ENCODE measurements around the gene CUL2. TPM values are rescaled to one million over a fixed set of nuclear protein-coding genes. Genes with fewer than 3 reads are reported as not detected.

The CUL2 gene
- total and polyA plus RNA-seq, 2 experiments from 2014 or later = 17.2 to 38.3 TPM

GRCh38 chr10:35056686-35057085 lies 33.5 kb downstream of the CUL2 start:
- DNase-seq (ENCODE audit: low spot score) (no peak), ATAC-seq (no peak)
- no peak overlapping the region for H3K4me3 ChIP-seq
- H3K27ac ChIP-seq (ENCODE audit: low read depth) = no peak overlapping the region
- Mint-ChIP-seq H3K27me3 (ENCODE audit: insufficient read depth, low read depth, poor library complexity) (no peaks in the 10 kb centered on the region), H3K4me1 (peaks cover 13% of the 10 kb centered on the region; the same call in 2 of the 3 replicates), H3K9me3 (no peaks in the 10 kb centered on the region), H3K36me3 (ENCODE audit: low read depth) (peaks cover 9% of the 10 kb centered on the region), H3K4me3 (no peak overlapping the region), H3K27ac (no peak overlapping the region)
- H3F3A ChIP-seq (replicated peaks; ENCODE audit: low read depth) = no peaks in the 10 kb centered on the region
- TF ChIP-seq POLR2AphosphoS5 (IDR thresholded peaks at IDR 0.05; ENCODE audit: low read depth) (no peak), JUNB (IDR thresholded peaks at IDR 0.05; ENCODE audit: unreplicated experiment) (no peak), ZNF114 (CRISPR knock-in tag; IDR thresholded peaks at IDR 0.05) (no peak), EZH2phosphoT487 (IDR thresholded peaks at IDR 0.05; ENCODE audit: unreplicated experiment) (no peak), STAT1 (IDR thresholded peaks at IDR 0.05; ENCODE audit: unreplicated experiment) (no peak), NANOG (IDR thresholded peaks at IDR 0.05; ENCODE audit: borderline replicate concordance) (no peak), ZNF331 (CRISPR knock-in tag; IDR thresholded peaks at IDR 0.05; ENCODE audit: low read depth) (no peak), EZH2 (IDR thresholded peaks at IDR 0.05; ENCODE audit: low read depth, unreplicated experiment) (no peak)
- TF ChIP-seq, protein P1, sequence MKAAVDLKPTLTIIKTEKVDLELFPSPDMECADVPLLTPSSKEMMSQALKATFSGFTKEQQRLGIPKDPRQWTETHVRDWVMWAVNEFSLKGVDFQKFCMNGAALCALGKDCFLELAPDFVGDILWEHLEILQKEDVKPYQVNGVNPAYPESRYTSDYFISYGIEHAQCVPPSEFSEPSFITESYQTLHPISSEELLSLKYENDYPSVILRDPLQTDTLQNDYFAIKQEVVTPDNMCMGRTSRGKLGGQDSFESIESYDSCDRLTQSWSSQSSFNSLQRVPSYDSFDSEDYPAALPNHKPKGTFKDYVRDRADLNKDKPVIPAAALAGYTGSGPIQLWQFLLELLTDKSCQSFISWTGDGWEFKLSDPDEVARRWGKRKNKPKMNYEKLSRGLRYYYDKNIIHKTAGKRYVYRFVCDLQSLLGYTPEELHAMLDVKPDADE (IDR thresholded peaks at IDR 0.05) = no peak
- TF ChIP-seq, protein P2, sequence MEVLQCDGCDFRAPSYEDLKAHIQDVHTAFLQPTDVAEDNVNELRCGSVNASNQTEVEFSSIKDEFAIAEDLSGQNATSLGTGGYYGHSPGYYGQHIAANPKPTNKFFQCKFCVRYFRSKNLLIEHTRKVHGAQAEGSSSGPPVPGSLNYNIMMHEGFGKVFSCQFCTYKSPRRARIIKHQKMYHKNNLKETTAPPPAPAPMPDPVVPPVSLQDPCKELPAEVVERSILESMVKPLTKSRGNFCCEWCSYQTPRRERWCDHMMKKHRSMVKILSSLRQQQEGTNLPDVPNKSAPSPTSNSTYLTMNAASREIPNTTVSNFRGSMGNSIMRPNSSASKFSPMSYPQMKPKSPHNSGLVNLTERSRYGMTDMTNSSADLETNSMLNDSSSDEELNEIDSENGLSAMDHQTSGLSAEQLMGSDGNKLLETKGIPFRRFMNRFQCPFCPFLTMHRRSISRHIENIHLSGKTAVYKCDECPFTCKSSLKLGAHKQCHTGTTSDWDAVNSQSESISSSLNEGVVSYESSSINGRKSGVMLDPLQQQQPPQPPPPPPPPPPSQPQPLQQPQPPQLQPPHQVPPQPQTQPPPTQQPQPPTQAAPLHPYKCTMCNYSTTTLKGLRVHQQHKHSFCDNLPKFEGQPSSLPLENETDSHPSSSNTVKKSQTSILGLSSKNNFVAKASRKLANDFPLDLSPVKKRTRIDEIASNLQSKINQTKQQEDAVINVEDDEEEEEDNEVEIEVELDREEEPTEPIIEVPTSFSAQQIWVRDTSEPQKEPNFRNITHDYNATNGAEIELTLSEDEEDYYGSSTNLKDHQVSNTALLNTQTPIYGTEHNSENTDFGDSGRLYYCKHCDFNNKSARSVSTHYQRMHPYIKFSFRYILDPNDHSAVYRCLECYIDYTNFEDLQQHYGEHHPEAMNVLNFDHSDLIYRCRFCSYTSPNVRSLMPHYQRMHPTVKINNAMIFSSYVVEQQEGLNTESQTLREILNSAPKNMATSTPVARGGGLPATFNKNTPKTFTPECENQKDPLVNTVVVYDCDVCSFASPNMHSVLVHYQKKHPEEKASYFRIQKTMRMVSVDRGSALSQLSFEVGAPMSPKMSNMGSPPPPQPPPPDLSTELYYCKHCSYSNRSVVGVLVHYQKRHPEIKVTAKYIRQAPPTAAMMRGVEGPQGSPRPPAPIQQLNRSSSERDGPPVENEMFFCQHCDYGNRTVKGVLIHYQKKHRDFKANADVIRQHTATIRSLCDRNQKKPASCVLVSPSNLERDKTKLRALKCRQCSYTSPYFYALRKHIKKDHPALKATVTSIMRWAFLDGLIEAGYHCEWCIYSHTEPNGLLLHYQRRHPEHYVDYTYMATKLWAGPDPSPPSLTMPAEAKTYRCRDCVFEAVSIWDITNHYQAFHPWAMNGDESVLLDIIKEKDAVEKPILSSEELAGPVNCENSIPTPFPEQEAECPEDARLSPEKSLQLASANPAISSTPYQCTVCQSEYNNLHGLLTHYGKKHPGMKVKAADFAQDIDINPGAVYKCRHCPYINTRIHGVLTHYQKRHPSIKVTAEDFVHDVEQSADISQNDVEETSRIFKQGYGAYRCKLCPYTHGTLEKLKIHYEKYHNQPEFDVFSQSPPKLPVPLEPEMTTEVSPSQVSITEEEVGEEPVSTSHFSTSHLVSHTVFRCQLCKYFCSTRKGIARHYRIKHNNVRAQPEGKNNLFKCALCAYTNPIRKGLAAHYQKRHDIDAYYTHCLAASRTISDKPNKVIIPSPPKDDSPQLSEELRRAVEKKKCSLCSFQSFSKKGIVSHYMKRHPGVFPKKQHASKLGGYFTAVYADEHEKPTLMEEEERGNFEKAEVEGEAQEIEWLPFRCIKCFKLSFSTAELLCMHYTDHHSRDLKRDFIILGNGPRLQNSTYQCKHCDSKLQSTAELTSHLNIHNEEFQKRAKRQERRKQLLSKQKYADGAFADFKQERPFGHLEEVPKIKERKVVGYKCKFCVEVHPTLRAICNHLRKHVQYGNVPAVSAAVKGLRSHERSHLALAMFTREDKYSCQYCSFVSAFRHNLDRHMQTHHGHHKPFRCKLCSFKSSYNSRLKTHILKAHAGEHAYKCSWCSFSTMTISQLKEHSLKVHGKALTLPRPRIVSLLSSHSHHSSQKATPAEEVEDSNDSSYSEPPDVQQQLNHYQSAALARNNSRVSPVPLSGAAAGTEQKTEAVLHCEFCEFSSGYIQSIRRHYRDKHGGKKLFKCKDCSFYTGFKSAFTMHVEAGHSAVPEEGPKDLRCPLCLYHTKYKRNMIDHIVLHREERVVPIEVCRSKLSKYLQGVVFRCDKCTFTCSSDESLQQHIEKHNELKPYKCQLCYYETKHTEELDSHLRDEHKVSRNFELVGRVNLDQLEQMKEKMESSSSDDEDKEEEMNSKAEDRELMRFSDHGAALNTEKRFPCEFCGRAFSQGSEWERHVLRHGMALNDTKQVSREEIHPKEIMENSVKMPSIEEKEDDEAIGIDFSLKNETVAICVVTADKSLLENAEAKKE (CRISPR knock-in tag; IDR thresholded peaks at IDR 0.05) = no peak
- peaks cover 9% of the 10 kb centered on the region; the same call in 1 of the 2 replicates for H3K36me3 ChIP-seq (ENCODE audit: insufficient read depth)
- peaks cover 15% of the 10 kb centered on the region for H3K4me1 ChIP-seq (ENCODE audit: insufficient read depth)
- H3K79me2 ChIP-seq (replicated peaks; ENCODE audit: insufficient read depth) = no peaks in the 10 kb centered on the region
- no peaks in the 10 kb centered on the region for H3K9me2 ChIP-seq (ENCODE audit: insufficient read depth)
- no peaks in the 10 kb centered on the region for H3K27me3 ChIP-seq (ENCODE audit: insufficient read depth)
- H4K20me1 ChIP-seq (replicated peaks; ENCODE audit: insufficient read depth) = no peaks in the 10 kb centered on the region; the same call in 1 of the 2 replicates
- no peak overlapping the region for H2AFZ ChIP-seq
- H3K4me2 ChIP-seq = no peak overlapping the region

All from GM23338 (cell line).